Stimulated activated CD4-positive, alpha-beta T cell treated with anti-CD3 and anti-CD28 coated beads, Interleukin-15, amount 100 ng/mL, for 24 hours (primary cell): ENCODE results near the gene UPP1.
"Not testable (repeated sequence)": the region's sequence is repeated elsewhere in the genome, so short reads cannot be mapped to it uniquely, and the experiment has no call there.

Experiments used
- DNase-seq: peaks from one replicate; pipeline ENCODE4 v3.0.0-alpha.2; 2020

The UPP1 gene

DNA sequence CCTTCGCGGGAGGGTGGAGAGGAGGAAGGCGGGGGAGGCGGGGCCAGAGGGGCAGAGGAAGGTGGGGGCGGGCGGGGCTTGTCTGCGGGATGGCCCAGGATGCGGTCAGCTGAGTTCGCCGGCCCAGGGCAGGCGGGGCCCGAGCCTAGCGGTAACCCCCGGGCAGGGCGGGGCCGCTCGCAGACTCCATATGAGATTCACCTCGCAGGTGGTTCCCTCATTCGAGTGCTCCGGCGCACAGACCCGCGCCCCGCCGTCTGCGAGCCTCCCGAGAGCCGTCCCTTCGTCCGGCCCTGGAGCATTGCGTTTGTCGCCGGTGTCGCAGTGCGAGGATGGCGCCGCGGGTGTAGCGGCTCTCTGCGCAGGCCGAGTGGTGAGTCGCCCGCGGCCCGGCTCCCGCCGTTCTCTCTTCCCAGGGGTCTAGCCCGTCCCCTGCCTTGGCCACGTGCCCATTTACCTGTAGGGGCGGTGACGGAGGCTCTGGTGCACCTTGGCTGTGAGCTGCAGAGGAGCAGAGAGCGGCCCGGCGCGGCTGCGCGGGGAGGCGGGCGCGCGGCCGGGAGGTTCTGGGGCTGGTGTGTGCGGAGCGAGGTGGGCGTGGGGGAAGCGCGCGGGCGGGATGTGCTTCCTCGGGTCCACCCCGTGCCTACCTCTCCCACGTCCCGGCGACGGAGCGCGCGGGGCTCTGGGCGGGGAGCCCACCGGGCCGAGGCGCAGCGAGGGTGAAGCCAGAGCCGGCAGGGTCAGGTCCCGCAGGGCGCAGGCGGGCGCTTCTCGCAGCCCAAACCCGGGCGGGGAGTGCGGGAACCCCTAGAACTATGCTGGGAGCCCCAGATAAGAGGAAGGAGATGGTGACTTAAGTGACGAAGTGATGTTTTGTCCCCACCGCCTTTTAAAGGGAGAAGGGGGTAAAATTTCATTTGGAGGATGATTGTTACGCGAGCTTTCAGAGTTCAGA, at the start of gene UPP1:
Gene UPP1, plus strand, starts transcription at position 220 of the 958 bp plus-strand sequence. CDS start 5,519 bp downstream, outside the sequence.
- DNase-seq: peak; percentile 94

DNA sequence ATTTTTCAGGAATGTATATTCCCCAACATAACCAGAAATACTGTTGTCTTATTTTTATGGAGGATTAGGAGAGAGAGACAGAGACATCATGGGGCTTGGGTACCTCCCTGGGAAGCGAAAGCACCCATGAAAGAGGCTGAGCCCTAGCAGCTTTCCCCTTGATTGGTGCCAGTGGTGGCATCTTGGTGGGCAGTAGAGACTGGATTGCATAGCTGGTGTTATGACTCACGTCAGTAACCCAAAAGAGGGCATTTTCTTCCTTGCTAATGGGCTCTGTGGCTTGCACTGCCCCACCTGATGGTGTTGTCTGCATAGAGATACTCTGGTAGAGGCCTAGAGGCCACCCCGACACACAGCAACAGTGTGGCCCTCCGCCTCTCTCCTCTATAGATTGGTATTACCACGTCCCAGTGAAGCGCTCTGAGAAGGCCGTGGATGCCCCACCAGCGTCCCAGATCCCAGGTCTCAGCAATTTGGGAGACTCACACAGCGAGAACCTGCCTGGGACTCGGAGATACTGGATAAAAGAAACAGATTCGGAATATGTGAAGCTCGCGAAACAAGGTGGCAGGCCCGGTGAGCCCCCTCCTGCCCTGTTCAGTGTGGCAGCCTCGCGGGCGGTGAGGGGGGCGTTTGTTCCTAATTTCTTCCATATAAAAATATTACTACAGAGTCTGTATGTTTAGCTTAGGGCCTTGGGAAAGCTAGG, 48.0 kb upstream of the UPP1 start:
- DNase-seq: no peak

DNA sequence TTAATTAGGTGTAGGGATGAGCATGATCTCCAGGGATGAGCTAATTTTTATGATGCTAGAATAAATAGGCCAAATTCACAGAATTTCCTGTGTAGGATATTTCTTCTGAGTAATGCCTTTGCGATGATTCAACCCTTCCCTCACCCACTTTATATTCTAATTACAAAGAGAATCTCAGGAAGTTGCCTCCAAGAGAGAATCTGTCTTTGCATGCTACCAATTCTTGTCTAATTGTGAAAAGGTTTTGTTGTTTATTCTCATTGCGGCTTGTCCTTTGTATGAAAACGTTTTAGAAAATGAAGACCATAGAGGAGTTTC, 47.5 kb upstream of the UPP1 start:
- DNase-seq: no peak

DNA sequence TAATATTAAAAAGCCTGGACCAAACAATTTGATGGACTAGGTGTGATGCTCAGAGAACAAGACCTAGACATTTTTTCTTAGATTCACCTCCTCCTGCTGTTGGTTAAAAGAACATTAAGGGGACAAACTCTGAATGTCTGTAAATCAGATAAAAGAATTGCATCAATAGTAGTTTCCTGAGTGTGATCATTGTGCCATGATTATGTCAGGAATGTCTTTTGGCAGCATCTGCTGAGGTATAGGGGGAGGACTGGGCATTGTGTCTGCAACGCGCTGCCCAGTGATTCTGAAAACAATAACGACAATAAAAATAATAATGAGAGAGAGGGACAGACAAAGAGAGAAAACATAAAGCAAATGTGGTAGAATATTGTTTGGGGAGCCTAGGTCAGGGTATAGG, 46.8 kb upstream of the UPP1 start:
- no peak for DNase-seq

DNA sequence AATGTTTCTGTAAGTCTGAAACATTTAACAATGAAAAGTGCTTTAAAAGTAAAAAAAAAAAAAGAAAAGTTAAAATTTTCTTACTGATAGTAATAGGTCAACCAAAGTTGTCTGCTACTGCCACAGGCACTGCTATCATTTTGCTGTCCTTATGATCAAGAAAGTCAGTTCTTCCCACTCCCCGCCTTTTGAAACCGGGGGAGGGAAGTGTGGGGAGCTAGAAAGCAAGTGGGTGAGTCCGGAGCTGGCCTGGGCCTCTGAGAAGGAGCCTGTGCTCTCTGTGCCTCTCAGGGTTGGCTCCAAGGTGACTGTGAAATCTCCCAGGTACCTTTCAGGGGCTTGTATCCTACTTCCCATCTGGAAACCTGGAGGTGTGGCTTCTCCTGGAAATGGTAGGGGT, 46.4 kb upstream of the UPP1 start:
- no peak for DNase-seq

DNA sequence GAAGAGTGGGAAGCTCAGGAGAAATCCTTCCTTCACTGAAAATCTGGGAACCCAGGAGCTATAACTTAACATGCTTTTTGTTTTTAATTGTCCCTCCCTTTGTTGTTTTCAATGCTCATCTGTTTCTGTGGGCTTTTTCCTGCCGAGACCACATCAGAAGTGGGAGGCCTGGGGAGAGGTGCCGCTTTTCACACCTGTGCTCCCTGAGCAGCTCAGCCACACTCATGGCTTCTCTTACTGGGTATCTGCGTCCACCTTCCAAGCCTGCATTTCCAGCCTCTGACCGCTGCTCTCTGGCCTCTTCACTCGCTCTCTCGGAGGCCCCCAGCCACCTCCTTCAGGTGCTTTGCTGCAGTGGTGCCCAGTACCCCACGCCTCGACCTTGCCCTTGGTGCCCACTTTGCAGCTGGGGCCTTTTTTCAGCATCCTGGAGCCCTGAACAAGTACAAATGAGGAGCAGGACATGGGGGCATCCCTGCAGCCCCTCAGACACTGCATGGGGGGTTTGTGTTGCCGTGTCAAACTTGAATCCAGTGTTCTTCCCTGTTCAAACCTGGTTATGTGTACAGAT, 43.8 kb upstream of the UPP1 start:
- no peak for DNase-seq

DNA sequence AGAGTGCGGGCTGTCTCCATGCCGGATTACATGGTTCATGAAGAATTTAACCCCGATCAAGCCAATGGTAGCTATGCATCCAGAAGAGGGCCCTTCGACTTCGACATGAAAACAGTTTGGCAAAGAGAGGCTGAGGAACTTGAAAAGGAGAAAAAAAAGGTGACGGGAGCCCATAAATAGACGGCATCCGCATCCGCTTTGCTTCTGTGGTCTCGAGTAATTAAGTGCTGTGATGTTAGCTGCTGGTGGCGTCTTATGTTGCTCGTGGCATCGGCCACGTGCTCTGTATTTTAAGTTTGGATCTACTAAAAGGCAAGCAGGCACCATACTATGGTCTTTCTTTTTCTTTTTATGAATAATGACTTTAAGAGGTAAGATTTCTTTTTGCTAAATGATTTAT, 42.6 kb upstream of the UPP1 start:
- no peak for DNase-seq

DNA sequence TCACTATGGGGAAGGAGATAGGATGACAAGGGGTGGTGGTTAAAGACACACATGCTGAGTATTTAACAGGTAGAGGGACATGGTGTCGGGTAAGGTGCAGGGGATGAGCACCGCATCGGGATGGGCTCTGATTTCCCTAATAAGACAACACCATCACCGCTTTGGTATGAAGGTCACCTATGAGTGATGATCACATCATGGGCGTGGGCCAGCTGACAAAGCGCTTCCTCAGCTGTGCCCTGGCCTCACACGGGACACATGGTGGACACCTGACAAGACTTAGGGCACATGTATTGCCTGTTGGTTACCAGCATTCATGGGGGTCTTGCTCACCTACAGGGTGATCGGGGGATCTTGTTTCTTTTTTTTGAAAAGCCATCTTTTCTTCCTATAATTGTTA, 41.0 kb upstream of the UPP1 start:
- no peak for DNase-seq

DNA sequence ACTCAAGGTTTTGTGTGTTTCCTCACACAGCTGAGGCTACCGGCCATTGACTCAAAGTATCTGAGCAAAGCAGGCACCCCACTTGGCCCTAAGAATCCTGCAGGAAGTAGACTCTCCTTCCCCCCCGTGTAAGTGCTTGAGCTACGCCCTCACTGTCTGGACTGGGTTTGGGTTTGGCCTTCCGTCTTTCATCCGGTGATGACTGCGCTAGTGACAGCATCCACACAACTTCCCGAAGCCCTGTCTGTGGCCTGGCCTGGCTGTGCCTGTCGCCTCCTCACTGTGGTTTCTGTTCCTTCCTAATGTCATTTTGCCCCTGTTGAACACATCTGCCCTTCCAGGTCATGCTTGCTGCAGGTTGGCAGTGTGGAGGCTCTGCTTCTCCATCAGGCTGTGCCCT, 39.2 kb upstream of the UPP1 start:
- no peak for DNase-seq

DNA sequence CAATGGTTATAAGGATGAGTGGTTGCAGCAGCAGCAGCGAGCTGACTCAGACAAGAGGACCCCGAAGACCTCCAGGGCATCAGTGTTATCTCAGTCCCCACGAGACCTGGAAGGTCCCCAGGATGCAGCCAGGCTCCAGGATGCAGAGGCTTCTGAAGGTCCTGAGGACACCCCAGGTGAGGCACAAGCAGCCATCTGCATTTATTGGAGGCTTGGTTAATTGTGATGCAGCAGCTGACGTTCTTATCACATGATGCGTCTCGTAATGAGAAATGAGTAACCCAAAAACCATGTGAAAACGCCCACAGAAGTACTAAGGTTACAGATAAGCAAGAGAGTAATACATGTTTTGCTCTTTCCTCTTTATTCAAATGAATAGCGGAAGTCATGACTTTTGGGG, 36.3 kb upstream of the UPP1 start:
- no peak for DNase-seq

DNA sequence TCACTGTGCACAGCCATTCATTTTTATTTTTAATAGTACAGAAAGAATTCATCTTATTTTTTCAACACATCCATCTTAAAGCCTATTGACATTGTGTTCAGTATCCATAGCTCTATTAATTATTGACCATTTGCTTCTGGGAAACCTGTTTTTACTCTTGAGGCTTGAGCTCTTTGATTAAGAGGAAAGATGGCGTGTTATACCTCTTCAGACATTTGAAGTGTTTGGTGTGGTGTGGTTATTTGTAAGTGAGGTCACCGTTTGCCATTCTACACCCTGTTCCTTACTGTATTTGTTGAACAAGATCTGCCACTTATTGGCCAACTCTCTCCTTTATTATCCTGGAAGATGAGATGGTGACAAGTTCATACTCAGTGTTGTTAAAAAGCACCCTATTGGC, 35.3 kb upstream of the UPP1 start:
- no peak for DNase-seq

DNA sequence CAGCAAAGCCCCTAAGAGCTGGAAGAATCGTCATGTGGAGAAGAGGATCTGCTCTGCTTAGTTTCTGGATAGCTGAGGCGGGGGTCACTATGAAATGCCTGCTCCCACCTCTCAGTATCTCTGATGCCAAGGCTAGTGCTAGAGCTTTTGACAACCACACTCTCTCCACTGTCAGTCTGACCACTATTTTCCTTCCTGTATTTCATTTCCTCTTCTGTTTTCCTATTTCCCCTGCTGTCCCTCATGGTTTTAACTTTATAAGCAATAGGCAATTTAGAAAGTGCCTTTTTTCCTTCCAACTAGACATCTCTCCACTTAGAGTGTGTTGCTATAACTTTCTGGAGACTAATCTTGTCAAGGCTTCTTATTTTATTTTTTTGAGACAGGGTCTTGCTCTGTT, 30.1 kb upstream of the UPP1 start:
- no peak for DNase-seq

DNA sequence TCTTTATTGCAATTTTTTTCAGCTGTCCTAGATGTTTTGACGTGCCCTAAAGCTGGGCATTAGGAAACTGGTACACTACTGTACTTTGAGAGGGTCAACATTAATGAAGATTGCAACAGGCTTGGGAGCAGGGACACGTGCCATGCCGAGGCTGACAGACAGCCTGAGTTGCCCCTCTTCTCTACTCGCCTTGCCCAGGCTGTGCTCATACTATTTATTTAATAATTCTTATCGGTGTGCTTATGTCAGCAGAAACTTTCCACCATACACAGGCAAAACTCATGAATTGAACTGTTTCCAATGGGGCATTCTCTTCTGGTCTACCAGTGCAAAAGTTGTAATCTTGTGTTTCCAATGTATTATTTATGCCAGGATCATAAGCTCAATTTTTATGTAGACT, 29.4 kb upstream of the UPP1 start:
- DNase-seq: no peak

DNA sequence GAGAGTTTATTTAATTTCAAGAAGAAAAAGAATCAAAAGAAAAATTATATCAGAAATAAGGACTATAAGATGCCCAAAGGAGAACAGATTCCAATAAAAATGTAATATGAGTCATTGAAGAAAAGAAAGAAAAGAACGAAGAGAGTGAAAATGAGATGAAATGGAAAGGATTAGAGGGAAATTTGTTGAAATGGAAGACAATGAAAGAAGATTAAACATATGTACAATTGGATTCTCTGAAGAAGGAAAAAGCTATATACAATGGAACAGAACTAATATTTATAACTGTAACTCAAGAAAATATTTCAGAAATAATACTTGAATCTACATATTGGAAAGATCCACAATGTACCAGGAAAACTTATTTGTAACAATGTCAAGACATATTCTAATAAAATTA, 25.1 kb upstream of the UPP1 start:
- no peak for DNase-seq

DNA sequence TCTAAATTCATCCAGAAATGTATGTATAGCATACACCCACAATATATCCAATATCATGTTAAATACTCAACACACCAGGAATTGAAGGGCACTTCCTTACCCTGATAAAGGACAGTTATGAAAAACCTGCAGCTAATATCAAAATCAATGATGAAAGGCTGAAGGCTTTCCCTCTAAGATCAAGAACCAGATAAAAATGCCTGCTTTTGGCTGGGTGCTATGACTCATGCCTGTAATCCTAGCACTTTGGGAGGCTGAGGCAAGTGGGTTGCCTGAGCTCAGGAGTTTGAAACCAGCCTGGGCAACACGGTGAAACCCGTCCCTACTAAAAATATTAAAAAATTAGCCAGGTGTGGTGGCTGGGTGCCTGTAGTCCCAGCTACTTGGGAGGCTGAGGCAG, 21.6 kb upstream of the UPP1 start:
- no peak for DNase-seq

DNA sequence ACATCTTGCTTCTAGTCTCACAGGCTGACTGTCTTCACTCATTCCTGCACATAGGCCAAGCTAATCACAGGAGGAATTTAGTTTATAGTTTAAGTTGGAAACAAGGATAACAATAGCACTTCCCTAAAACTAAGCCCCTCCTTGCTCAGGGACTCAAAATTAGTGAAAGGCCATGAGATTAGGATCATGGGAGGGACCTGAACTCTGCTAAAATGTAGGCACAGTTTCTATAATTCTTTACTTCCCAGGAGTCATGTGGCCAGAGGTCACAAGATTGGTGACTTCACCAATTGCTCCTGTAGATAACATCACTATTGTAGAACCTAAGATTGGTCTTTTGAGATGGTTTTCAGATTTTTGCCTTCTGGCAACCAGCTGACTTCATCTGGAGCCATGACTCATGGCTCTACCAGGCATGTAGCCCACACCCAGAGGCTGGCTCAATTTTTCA, 14.8 kb upstream of the UPP1 start:
- no peak for DNase-seq

DNA sequence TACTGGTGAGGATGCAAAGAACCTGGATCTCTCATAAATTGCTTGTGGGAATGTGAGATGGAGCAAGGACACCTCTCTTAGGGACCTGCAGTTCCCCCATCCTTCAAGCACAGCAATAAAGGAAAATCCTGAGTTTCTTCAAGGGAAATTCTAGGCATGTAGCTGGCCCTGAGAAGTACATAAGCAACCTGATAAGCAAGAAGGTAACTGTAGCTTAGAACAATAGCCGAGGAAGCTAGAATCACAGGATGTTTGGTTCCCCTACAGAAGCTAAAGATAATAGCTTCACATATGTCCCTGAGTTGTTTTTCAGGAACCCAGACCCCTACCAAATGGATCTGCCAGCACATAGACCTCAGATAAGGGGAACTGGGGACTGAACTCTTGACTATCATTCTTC, 11.6 kb upstream of the UPP1 start:
- DNase-seq: no peak

DNA sequence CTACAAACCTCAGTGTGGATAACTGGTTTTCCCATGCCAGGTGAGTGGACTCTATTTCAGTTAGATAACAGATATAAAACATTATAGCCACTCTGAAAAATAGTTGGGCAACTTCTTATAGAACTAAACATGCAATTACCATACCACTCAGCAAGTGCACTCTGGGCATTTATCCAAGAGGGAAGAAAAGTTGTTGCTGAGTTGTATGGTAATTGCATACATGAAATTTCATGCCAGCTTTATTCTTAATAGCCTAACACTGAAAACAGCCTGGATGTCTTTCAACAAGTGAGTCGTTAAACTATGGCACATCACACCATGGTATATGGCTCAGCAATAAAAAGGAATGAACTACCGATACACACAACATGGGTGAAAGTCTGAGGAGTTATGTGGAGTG, 10.6 kb upstream of the UPP1 start:
- no peak for DNase-seq

DNA sequence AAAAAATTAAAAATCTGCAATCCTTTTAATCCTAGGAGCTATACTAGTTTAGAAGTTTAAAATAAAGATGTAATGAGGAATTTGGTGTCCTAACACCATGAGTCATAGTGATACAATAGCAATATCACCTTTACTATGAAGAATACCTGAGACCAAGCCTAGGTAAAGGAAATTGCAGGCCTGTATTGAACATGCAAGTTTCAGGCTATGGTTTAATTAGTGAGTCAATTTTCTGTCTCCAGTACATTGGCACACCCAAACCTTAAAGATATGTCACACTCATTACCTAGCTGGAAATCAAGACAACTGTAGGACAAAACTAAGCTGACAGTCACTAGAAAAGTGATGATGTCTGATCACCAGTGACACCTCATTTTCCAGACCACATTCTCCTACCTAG, 6.7 kb upstream of the UPP1 start:
- not testable (repeated sequence) for DNase-seq

DNA sequence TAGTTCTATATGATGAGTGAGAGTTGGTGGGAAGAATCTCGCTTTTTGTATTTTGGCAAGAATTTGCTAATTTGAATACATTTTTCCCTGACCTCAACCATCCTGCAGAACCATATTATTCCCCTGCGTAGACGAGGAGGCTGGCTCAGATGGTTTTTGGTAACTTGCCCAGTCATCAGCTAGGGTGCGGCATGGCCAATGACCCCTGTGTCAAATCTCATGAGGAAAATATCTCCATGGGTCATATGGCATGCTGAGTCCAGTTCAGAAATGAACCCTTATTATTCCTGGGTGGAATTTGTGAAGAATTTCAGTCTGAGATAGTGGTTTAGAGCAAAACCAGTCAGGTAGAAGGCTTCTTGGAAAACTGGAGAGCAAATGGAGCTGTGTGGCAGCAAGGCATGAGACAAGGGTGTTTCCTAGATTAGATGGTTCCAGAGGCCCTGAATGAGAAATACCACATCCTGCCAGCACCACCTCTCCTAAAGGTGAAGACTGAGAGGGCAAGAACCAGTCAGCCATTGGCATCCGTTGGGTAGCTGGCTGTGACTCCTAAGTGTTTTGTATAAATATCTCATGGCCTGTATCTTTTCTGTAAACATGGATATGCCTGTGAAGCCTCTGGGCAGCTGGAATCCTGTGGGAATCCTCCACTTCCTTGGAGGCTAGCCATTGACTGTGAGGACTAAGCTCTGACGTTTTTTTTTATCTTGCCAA, 5.8 kb upstream of the UPP1 start:
- peak; percentile 32 for DNase-seq

DNA sequence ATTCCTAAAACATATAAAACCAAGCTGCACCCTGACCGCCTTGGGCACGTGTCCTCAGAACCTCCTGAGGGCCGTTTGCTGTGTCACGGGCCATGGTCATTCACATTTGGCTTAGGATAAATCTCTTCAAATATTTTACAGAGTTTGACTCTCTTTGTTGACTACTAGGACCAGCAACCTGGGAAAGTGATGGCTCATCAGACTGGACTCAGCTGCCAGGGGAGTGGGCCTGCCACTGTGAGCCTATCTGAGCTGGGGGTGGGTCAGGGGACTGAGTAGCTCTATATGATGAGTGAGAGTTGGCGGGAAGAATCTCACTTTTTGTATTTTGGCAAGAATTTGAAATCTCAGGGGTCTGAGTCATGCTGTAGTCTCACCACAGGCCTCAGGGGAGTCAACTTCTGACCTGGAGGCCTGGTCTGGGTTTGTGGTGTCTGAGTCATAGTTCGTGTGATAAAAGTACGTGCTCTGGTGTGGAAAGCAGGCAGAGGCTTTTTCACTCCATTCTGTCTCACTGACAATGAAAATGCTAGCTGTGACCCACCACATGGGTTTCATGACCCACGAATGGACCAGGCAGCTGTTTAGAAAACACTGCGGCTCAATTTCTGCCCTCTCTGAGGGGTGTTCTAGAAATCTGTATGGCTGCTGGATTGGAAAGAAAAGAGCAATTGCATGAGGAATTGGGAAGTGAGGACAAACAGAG, 4.2 kb upstream of the UPP1 start:
- peak; percentile 83 for DNase-seq

DNA sequence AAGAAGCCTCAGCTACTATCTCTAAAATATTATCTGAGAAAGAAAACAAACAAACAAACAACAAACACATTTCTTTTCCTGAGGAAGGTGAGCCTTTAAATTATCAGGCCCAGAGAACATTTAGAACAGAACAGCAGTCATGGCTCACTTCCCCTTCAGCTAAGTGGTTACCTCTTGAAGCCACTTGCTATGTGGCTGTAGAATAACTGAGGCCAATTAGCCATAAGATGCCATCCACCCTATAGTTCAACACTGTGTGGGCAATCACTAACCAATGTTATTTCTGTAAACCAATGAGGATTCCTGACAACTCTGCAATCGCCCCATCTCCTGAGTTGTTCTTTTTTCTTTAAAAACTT, 3.7 kb upstream of the UPP1 start:
- no peak for DNase-seq

DNA sequence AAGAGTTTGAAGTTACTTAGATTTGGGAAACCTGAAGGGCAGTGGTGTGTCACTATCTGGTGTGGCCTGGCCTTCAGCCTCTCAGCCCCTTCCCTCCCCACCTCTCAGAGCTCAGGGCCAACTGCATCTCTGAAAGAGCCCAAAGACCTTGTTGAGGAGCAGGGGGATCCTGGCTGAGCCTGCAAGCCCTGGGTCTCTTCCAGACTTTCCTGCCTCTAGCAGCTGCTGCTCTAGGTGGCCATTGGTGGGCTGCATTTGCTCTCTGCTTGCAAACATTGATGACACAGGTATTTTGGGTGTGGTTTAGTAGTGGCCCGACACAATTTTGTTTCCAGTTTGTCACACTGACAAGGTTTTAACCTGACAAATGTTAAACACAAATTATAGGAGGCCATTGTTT, 3.1 kb upstream of the UPP1 start:
- DNase-seq: no peak
